ENCODE results near the gene NR4A3. TPM values are rescaled to one million over a fixed set of nuclear protein-coding genes. Genes with fewer than 3 reads are reported as not detected.

Gene NR4A3
- total and polyA plus RNA-seq, 8 donors = 0.32 to 6.2 (median 0.76) TPM

DNA sequence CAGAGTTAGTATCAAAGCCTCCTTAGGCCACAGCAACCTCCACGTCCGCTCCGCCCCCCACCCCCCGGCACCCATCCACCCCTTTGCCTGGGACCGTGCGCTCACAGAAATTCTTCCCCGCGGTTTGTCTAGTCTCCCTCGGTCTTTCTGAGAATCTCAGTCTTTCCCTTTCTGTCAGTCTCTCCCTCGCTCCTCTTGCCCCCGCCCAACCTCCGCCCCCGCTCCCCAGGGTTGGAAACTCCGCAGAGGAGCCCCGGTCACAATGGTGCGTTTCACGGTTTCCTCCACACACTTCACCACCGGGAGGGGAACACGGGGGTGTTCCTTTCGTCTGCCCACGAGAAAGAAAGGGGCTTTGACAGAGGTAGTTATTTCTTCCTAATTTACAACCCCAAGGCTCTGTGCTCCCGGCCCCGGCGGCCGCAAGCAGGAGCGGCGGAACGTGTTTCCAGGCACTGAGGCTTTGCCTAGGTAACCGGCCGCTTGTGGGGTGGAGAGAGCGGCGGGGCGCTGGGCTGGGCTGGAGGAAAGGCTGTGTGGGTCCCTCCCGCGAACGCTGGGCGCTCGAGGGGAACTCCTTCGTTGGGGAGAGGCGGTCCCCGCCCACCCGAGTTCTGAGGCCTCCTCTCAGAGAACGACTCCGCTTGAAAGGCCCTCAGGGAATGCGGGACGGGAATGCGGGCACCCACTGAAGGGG is 2.1 kb downstream of the NR4A3 start:
- Histone ChIP-seq H3K27ac (no peak overlapping the region), H3K9me3 (no peaks in the 10 kb centered on the region), H3K4me1 (peaks cover 16 to 65% of the 10 kb centered on the region in 2 donors), H3K36me3 (no peaks in the 10 kb centered on the region), H3K4me3 (peak overlapping the region; percentile 60 to 79), H3K27me3 (peaks cover 35 to 68% of the 10 kb centered on the region in 2 donors)
- ATAC-seq (no peak), DNase-seq (peak; percentile 20 to 87 (median 49))
- intact Hi-C loops (cut with DNase I) = no loop called here
- TF ChIP-seq, protein P1, sequence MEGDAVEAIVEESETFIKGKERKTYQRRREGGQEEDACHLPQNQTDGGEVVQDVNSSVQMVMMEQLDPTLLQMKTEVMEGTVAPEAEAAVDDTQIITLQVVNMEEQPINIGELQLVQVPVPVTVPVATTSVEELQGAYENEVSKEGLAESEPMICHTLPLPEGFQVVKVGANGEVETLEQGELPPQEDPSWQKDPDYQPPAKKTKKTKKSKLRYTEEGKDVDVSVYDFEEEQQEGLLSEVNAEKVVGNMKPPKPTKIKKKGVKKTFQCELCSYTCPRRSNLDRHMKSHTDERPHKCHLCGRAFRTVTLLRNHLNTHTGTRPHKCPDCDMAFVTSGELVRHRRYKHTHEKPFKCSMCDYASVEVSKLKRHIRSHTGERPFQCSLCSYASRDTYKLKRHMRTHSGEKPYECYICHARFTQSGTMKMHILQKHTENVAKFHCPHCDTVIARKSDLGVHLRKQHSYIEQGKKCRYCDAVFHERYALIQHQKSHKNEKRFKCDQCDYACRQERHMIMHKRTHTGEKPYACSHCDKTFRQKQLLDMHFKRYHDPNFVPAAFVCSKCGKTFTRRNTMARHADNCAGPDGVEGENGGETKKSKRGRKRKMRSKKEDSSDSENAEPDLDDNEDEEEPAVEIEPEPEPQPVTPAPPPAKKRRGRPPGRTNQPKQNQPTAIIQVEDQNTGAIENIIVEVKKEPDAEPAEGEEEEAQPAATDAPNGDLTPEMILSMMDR (IDR thresholded peaks at IDR 0.05) = no peak

DNA sequence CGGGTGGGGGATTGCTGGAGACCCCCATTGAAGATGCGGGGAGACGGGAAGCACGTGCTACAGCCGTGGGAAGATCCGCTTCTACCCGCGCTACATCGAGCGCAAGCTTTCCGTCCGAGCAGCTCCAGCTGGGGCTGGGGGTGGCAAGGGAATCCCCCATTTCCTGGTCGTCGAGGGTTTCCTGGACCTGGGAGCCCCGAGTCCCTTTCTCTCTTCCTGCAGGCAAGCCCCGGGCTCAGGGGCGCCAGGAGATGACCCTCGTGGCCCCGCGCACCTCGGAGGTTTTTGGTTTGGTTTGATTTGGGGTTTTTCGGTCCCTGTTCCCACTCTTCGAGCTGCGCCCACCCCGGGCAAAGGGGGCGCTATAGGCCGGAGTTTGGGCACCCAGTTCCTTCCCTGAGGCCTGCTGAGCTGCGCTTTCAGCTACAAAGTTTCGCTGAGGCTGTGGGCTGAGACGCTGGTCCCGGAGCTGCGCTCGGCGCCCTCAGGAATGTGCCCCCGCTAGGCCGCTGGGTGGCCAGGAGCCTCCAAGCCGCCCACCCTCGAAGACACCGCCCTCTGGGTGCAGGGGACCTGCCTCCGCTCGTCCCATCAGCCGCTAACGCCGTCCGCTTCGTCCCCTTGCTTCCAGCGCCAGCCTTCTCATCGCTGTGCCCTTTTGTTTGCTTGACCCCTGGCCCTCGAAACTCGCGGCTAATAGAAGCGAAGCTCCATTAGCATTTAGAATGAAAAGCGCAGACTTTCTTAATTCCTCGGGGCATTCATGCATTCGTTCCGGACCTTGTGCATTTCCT is 2.9 kb downstream of the NR4A3 start:
- Histone ChIP-seq H3K4me3 (peak overlapping the region; percentile 60 to 79), H3K4me1 (peaks cover 16 to 61% of the 10 kb centered on the region in 2 donors), H3K9me3 (no peaks in the 10 kb centered on the region), H3K27me3 (peaks cover 36 to 76% of the 10 kb centered on the region in 2 donors), H3K36me3 (no peaks in the 10 kb centered on the region), H3K27ac (no peak overlapping the region)
- intact Hi-C loops (cut with DNase I) = no loop called here
- TF ChIP-seq, protein P1 (IDR thresholded peaks at IDR 0.05) = peak; percentile 14 to 47
- DNase-seq (peak; percentile 36 to 81 (median 40)), ATAC-seq (no peak)

DNA sequence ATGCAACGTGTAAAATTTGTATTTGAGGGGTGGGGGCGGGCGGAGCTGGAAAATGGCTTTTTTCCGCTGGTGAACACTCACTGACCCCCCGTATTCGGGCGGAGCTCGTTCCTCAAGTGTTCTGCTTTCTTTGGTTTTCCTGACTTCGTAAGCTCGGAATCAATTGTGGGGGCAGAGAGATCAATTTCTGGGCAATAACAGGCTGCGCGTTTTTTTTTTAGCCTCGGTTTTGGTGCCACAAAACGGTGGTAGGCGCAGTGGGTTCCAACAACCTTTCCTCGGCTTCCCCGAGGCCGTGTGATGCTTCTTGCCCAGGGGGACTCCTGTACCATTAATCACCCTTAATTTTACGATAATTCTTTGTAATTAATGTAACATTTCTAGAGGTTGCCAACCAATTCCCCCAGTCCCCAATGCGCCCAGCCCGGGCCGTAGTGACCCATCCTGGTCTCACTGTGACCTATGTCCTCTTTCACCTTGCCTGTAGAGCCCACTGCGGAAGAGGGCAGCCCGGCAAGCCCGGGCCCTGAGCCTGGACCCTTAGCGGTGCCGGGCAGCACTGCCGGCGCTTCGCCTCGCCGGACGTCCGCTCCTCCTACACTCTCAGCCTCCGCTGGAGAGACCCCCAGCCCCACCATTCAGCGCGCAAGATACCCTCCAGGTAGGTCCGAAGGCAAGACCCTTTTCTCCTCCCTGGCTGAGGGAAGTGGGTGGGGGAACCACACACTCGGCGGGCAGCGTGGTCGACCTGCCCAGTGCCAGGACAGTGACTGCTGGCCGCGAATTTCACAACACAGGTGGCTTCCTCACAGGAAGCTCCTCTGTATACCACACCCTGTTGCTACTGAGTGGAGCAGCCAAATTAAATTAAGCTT is 3.7 kb downstream of the NR4A3 start:
- peak in 1 of 4 donors; percentile 81 for DNase-seq
- Histone ChIP-seq H3K27me3 (peaks cover 36 to 84% of the 10 kb centered on the region in 2 donors), H3K4me3 (peak overlapping the region in 1 of 2 donors; percentile 79)

DNA sequence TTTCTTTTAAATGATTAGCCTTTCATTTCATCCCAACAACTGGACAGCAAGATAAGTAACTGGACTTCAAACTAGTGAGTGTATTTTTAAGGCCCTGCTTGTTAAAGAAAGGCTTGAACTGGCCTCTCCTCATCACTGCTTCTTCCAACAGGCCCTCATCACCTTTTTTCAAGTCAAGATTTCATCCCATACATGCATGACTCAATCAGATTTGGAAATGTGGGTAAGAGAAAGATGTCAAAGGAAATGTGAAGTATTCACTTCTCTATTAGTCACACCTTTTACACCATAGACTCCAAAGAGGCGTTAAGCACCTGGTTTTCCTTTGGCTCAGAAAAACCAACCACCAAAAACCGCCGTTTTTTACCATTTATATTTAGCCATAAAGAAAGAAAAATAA is 4.9 kb downstream of the NR4A3 start:
- Histone ChIP-seq H3K27me3 (peaks cover 36 to 96% of the 10 kb centered on the region in 2 donors), H3K36me3 (no peaks in the 10 kb centered on the region), H3K4me3 (no peak overlapping the region), H3K9me3 (no peaks in the 10 kb centered on the region), H3K27ac (no peak overlapping the region), H3K4me1 (peaks cover 16 to 47% of the 10 kb centered on the region in 2 donors)
- no peak for DNase-seq
- TF ChIP-seq, protein P1 (IDR thresholded peaks at IDR 0.05) = no peak
- intact Hi-C loops (cut with DNase I) = no loop called here
- ATAC-seq = no peak

More for the DNA sequence above, 3.7 kb downstream of the NR4A3 start:
- TF ChIP-seq, protein P1 (IDR thresholded peaks at IDR 0.05) = no peak
- Histone ChIP-seq H3K36me3 (no peaks in the 10 kb centered on the region), H3K4me1 (peaks cover 16 to 58% of the 10 kb centered on the region in 2 donors), H3K27ac (no peak overlapping the region), H3K9me3 (no peaks in the 10 kb centered on the region)
- ATAC-seq = no peak
- intact Hi-C loops (cut with DNase I) = no loop called here

Data from left lung (tissue), 10 donors.